B cell (primary cell): ENCODE measurements around the gene RRAD. TPM values are rescaled to one million over a fixed set of nuclear protein-coding genes. Genes with fewer than 3 reads are reported as not detected.

Experiments used
- ATAC-seq: fragments of 200-7000 bp; cut with Tn5 transposase; one replicate; pipeline ENCODE4 v1.10.0; 2021; ENCODE audit warnings: low read depth, mild to moderate bottlenecking, moderate number of reproducible peaks, moderate library complexity
- CTCF ChIA-PET: fragments of 350-600 bp; sonication (Branson Sonifier 250); formaldehyde crosslinking; loops from one replicate; lab custom pipeline; 2021; ENCODE audit warnings: antibody characterized with exemption, inconsistent platforms; lab: Charles Lee
- POLR2A ChIA-PET: fragments of 350-600 bp; sonication (Branson Sonifier 250); formaldehyde crosslinking; loops from one replicate; lab custom pipeline; 2021; ENCODE audit warnings: antibody characterized with exemption; lab: Charles Lee
- DNase-seq: peaks from one replicate; pipeline ENCODE4 v3.0.0; 2013
- H2AFZ ChIP-seq: 2 replicates; pipeline ENCODE4 v1.6.1; 2012; ENCODE audit warnings: mild to moderate bottlenecking, low read depth, low read length; ENCODE audit not compliant: insufficient read depth, poor library complexity, severe bottlenecking
- H3K27ac ChIP-seq, 2 donors: 1 replicate in 1 of 2; 2 replicates in 1 of 2; pipeline ENCODE4 v1.5.1; 2012 to 2013; ENCODE audit warnings: low read length in 2 of 2, mild to moderate bottlenecking in 2 of 2, moderate library complexity in 1 of 2
- H3K27me3 ChIP-seq, 4 experiments: fragments of 200-600 bp in 1 of 4; sonication (generic) in 1 of 4; replicated peaks in 1 of 4; 1 replicate in 2 of 4; 2 replicates in 2 of 4; pipeline versions ENCODE4 v1.6.1 to v1.7.0; 2013 to 2016; ENCODE audit warnings: low read length in 3 of 4, mild to moderate bottlenecking in 2 of 4, mixed read lengths in 1 of 4, moderate library complexity in 1 of 4; ENCODE audit not compliant: insufficient read depth in 4 of 4, control insufficient read depth in 3 of 4; ENCODE audit errors: control extremely low read depth in 1 of 4
- H3K36me3 ChIP-seq, 2 experiments: replicated peaks in 1 of 2; 1 replicate in 1 of 2; 2 replicates in 1 of 2; pipeline versions ENCODE4 v1.6.1 to v1.7.1; 2013; ENCODE audit warnings: low read length in 1 of 2; ENCODE audit not compliant: insufficient read depth in 2 of 2, control insufficient read depth in 1 of 2; ENCODE audit errors: control extremely low read depth in 1 of 2, extremely low read depth in 1 of 2
- H3K4me1 ChIP-seq, 2 donors: fragments of 200-600 bp in 1 of 2; sonication (generic) in 1 of 2; 1 replicate in 1 of 2; 2 replicates in 1 of 2; pipeline versions ENCODE4 v1.5.1 to v1.6.1; 2013 to 2017; ENCODE audit warnings: low read length in 2 of 2; ENCODE audit not compliant: control insufficient read depth in 2 of 2, insufficient read depth in 2 of 2
- H3K4me2 ChIP-seq: replicated peaks from 2 replicates; pipeline ENCODE3; 2012; ENCODE audit warnings: mild to moderate bottlenecking, low read depth, low read length; ENCODE audit not compliant: poor library complexity, severe bottlenecking
- H3K4me3 ChIP-seq, 5 experiments: fragments of 200-600 bp in 1 of 5; sonication (generic) in 1 of 5; 1 replicate in 3 of 5; 2 replicates in 2 of 5; pipeline versions ENCODE4 v1.5.1 to v1.7.0; 2011 to 2016; ENCODE audit warnings: low read length in 4 of 5, mild to moderate bottlenecking in 4 of 5, low read depth in 2 of 5, control low read depth in 1 of 5, moderate library complexity in 1 of 5; ENCODE audit not compliant: insufficient read depth in 1 of 5; ENCODE audit errors: control extremely low read depth in 1 of 5, extremely low read depth in 1 of 5
- H3K79me2 ChIP-seq: fragments of 200-600 bp; sonication (generic); one replicate; pipeline ENCODE4 v1.6.0; 2016; ENCODE audit warnings: low read length; ENCODE audit not compliant: control insufficient read depth, insufficient read depth
- H3K9ac ChIP-seq: fragments of 200-600 bp; sonication (generic); 2 replicates; pipeline ENCODE4 v1.6.1; 2017; ENCODE audit warnings: mild to moderate bottlenecking, low read length, moderate library complexity
- H3K9me3 ChIP-seq, 3 donors: one replicate each; pipeline versions ENCODE4 v1.6.1 to v1.7.1; 2013; ENCODE audit warnings: low read length in 2 of 3; ENCODE audit not compliant: control insufficient read depth in 2 of 3, insufficient read depth in 1 of 3; ENCODE audit errors: control extremely low read depth in 1 of 3
- H4K20me1 ChIP-seq: 2 replicates; pipeline ENCODE4 v1.6.0; 2012; ENCODE audit warnings: mild to moderate bottlenecking, low read length; ENCODE audit not compliant: insufficient read depth, control insufficient read depth, poor library complexity, severe bottlenecking
- H3K27ac Mint-ChIP-seq: one replicate; pipeline ENCODE4 v1.8.0; 2021; ENCODE audit warnings: mixed read lengths
- H3K27me3 Mint-ChIP-seq: one replicate; pipeline ENCODE4 v1.8.0; 2021; ENCODE audit warnings: mixed read lengths
- H3K4me1 Mint-ChIP-seq: one replicate; pipeline ENCODE4 v1.8.0; 2021; ENCODE audit warnings: mixed read lengths
- H3K4me3 Mint-ChIP-seq: one replicate; pipeline ENCODE4 v1.8.0; 2021; ENCODE audit warnings: mixed read lengths
- H3K9me3 Mint-ChIP-seq: one replicate; pipeline ENCODE4 v1.8.0; 2022; ENCODE audit warnings: mixed read lengths; ENCODE audit not compliant: insufficient read depth
- CTCF ChIP-seq: fragments of 200-600 bp; IDR thresholded peaks from one replicate; pipeline ENCODE4 v1.8.0; 2022; ENCODE audit warnings: antibody characterized with exemption, mild to moderate bottlenecking
- EZH2 ChIP-seq: IDR thresholded peaks from 2 replicates; pipeline ENCODE4 v1.6.1; 2012; ENCODE audit warnings: borderline replicate concordance, low read depth, mild to moderate bottlenecking, moderate library complexity, low read length; ENCODE audit not compliant: insufficient read depth, poor library complexity, severe bottlenecking
- WGBS: methylation state at CpG from one replicate; pipeline ENCODE4 v1.1.5; 2013; ENCODE audit warnings: missing lambda C conversion rate; ENCODE audit not compliant: insufficient coverage; 5-methylcytosine and 5-hydroxymethylcytosine counted together
- intact Hi-C: fragments of 100-400 bp; cut with micrococcal nuclease; formaldehyde crosslinking; loops from one replicate; pipeline ENCODE4 v1.10.0; 2022
- polyA plus RNA-seq: library from polyadenylated mRNA; depleted of rRNA; stranded (reverse); fragments of >200 nt; gene quantifications from 2 replicates; pipeline ENCODE4 v1.2.3, GENCODE V29; 2012
- total RNA-seq, 2 donors: library from RNA; stranded (reverse); fragments of 120-200 nt in 1 of 2; gene quantifications; 1 replicate in 1 of 2; 2 replicates in 1 of 2; pipeline versions ENCODE4 v1.2.3 to v1.2.4, GENCODE V29; 2013 to 2022

The RRAD gene
- total and polyA plus RNA-seq, 2 donors (not counting 1 experiment from before 2014, with no cell fraction given): 0.64 to 1.9 TPM

- TF ChIP-seq CTCF (no peak), EZH2 (no peak)
- no peak overlapping the region for H3K27ac ChIP-seq
- POLR2A ChIA-PET: no interaction called here
- Mint-ChIP-seq H3K4me1 (no peaks in the 10 kb centered on the region), H3K4me3 (no peak overlapping the region), H3K27me3 (no peaks in the 10 kb centered on the region), H3K9me3 (no peaks in the 10 kb centered on the region), H3K27ac (no peak overlapping the region)
- DNase-seq (no peak), ATAC-seq (no peak)
- no peaks in the 10 kb centered on the region for H3K9me3 ChIP-seq
- H4K20me1 ChIP-seq: no peaks in the 10 kb centered on the region
- H2AFZ ChIP-seq: no peak overlapping the region
- no peak overlapping the region for H3K4me3 ChIP-seq
- no peak overlapping the region for H3K4me2 ChIP-seq
- CTCF ChIA-PET: no interaction called here
- no peaks in the 10 kb centered on the region for H3K27me3 ChIP-seq
- H3K79me2 ChIP-seq: no peaks in the 10 kb centered on the region
- intact Hi-C loops: no loop called here
- H3K36me3 ChIP-seq: no peaks in the 10 kb centered on the region
- 84% methylated on average over 3 of the region's 3 CpGs for WGBS
- H3K4me1 ChIP-seq: no peaks in the 10 kb centered on the region
- H3K9ac ChIP-seq: no peak overlapping the region
These were observed 17.2 kb downstream of the RRAD start for GRCh38 chr16:66908116-66908515.

- WGBS: 83% methylated on average over 6 of the region's 7 CpGs
- Mint-ChIP-seq H3K9me3 (no peaks in the 10 kb centered on the region), H3K27ac (no peak overlapping the region), H3K4me3 (no peak overlapping the region), H3K27me3 (no peaks in the 10 kb centered on the region), H3K4me1 (no peaks in the 10 kb centered on the region)
- Histone ChIP-seq H3K4me2 (no peak overlapping the region), H4K20me1 (no peaks in the 10 kb centered on the region), H2AFZ (no peak overlapping the region), H3K79me2 (no peaks in the 10 kb centered on the region), H3K4me3 (no peak overlapping the region), H3K27me3 (no peaks in the 10 kb centered on the region), H3K4me1 (no peaks in the 10 kb centered on the region), H3K9me3 (no peaks in the 10 kb centered on the region), H3K27ac (no peak overlapping the region), H3K9ac (no peak overlapping the region), H3K36me3 (no peaks in the 10 kb centered on the region)
- ChIA-PET POLR2A (no interaction called here), CTCF (interaction anchor here (0.7 kb wide), 1 partner anchor 11 kb away, joined by 3 read pairs; no protein-coding TSS in a partner anchor)
- TF ChIP-seq CTCF: no peak
- TF ChIP-seq EZH2: no peak
- ATAC-seq: no peak
- intact Hi-C loops: no loop called here
- no peak for DNase-seq
These were observed 18.2 kb downstream of the RRAD start for GRCh38 chr16:66906916-66907836.
